Sigmoid colon (tissue), 7 donors: ENCODE data around the gene NCKAP5. TPM values are rescaled to one million over a fixed set of nuclear protein-coding genes. Genes with fewer than 3 reads are reported as not detected.

ENCODE experiments used
- DNase-seq: peaks from one replicate; pipeline ENCODE4 v3.0.0-alpha.2; 2019
- H3K27ac ChIP-seq, 4 donors: fragments of 200-600 bp; sonication (generic); one replicate each; pipeline ENCODE4 v1.5.1; 2016 to 2019; ENCODE audit warnings: mild to moderate bottlenecking in 1 of 4
- H3K27me3 ChIP-seq, 3 donors: fragments of 200-600 bp; sonication (generic); one replicate each; pipeline ENCODE4 v1.5.1; 2019; ENCODE audit warnings: mild to moderate bottlenecking in 1 of 3
- H3K36me3 ChIP-seq, 4 donors: fragments of 200-600 bp; sonication (generic); one replicate each; pipeline ENCODE4 v1.5.1; 2016 to 2019
- H3K4me1 ChIP-seq, 4 donors: fragments of 200-600 bp; sonication (generic); one replicate each; pipeline ENCODE4 v1.5.1; 2017 to 2019
- H3K4me3 ChIP-seq, 4 donors: fragments of 200-600 bp; sonication (generic); one replicate each; pipeline ENCODE4 v1.5.1; 2017 to 2019; ENCODE audit warnings: mild to moderate bottlenecking in 2 of 4, moderate library complexity in 1 of 4
- H3K9me3 ChIP-seq, 4 donors: fragments of 200-600 bp in 3 of 4; sonication (generic) in 3 of 4; one replicate each; pipeline versions ENCODE4 v1.5.1 to v1.6.1; 2013 to 2019
- EP300 ChIP-seq, 4 donors: sonication (generic); formaldehyde crosslinking; IDR thresholded peaks; one replicate each; pipeline ENCODE4 v1.6.1; 2017; ENCODE audit warnings: antibody characterized with exemption in 4 of 4
- POLR2A ChIP-seq, 2 donors: fragments of 450-650 bp; IDR thresholded peaks; one replicate each; pipeline ENCODE4 v1.6.1; 2016; ENCODE audit warnings: antibody characterized with exemption in 2 of 2, mild to moderate bottlenecking in 2 of 2, moderate library complexity in 2 of 2
- POLR2AphosphoS5 ChIP-seq, 4 donors: sonication (generic); formaldehyde crosslinking; IDR thresholded peaks; one replicate each; pipeline ENCODE4 v1.6.1; 2017; ENCODE audit warnings: antibody characterized with exemption in 4 of 4
- WGBS, 2 donors: extraction: QIAGEN DNeasy Blood & Tissue Kit; methylation state at CpG; one replicate each; pipeline ENCODE4 v1.1.7; 2013; 5-methylcytosine and 5-hydroxymethylcytosine counted together
- intact Hi-C: fragments of 100-400 bp; cut with DNase I; formaldehyde crosslinking; loops from one replicate; pipeline ENCODE4 v1.15.1; 2023
- polyA plus RNA-seq, 3 donors: library from polyadenylated mRNA; stranded (reverse); fragments of 200-250 nt; gene quantifications; one replicate each; pipeline ENCODE4 v1.2.3, GENCODE V29; 2013
- total RNA-seq, 4 donors: library from RNA; depleted of rRNA; stranded (reverse); fragments of >200 nt; gene quantifications; one replicate each; pipeline ENCODE4 v1.1.0, GENCODE V29; 2016
- TF ChIP-seq, protein P1 (sequence below), 4 experiments: fragments of 450-650 bp in 3 of 4; fragments of 200-600 bp in 1 of 4; IDR thresholded peaks; one replicate each; pipeline ENCODE4 v1.5.1; 2016 to 2019; ENCODE audit warnings: antibody characterized with exemption in 4 of 4, mild to moderate bottlenecking in 3 of 4, moderate library complexity in 2 of 4
- donor health status: healthy with polysubstance abuse.
- donor health status: Bipolar disorder and iron deficiency.
- donor health status: healthy.

Gene NCKAP5
- total and polyA plus RNA-seq, 7 donors = under 0.01 to 3.7 (median 0.60) TPM

GRCh38 chr2:133483181-133483580, 85.1 kb downstream of the NCKAP5 start:
- no peaks in the 10 kb centered on the region for H3K36me3 ChIP-seq
- no peak overlapping the region for H3K27ac ChIP-seq
- H3K27me3 ChIP-seq = no peaks in the 10 kb centered on the region
- H3K4me3 ChIP-seq = no peak overlapping the region
- TF ChIP-seq, protein P1, sequence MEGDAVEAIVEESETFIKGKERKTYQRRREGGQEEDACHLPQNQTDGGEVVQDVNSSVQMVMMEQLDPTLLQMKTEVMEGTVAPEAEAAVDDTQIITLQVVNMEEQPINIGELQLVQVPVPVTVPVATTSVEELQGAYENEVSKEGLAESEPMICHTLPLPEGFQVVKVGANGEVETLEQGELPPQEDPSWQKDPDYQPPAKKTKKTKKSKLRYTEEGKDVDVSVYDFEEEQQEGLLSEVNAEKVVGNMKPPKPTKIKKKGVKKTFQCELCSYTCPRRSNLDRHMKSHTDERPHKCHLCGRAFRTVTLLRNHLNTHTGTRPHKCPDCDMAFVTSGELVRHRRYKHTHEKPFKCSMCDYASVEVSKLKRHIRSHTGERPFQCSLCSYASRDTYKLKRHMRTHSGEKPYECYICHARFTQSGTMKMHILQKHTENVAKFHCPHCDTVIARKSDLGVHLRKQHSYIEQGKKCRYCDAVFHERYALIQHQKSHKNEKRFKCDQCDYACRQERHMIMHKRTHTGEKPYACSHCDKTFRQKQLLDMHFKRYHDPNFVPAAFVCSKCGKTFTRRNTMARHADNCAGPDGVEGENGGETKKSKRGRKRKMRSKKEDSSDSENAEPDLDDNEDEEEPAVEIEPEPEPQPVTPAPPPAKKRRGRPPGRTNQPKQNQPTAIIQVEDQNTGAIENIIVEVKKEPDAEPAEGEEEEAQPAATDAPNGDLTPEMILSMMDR (IDR thresholded peaks at IDR 0.05) = no peak
- no peak for TF ChIP-seq POLR2AphosphoS5 (IDR thresholded peaks at IDR 0.05)
- no peak for TF ChIP-seq EP300 (IDR thresholded peaks at IDR 0.05)
- TF ChIP-seq POLR2A (IDR thresholded peaks at IDR 0.05) = no peak
- intact Hi-C loops = no loop called here
- no peaks in the 10 kb centered on the region for H3K4me1 ChIP-seq
- H3K9me3 ChIP-seq = no peaks in the 10 kb centered on the region
- no peak for DNase-seq

GRCh38 chr2:133480707-133481429, 87.4 kb downstream of the NCKAP5 start:
- intact Hi-C loops = no loop called here
- H3K4me1 ChIP-seq = no peaks in the 10 kb centered on the region
- no peak overlapping the region for H3K4me3 ChIP-seq
- H3K36me3 ChIP-seq = no peaks in the 10 kb centered on the region
- no peak for DNase-seq
- WGBS, 2 donors = 59 to 80% methylated on average over 7 of the region's 7 CpGs
- no peaks in the 10 kb centered on the region for H3K27me3 ChIP-seq
- no peak overlapping the region for H3K27ac ChIP-seq
- no peaks in the 10 kb centered on the region for H3K9me3 ChIP-seq
- TF ChIP-seq, protein P1 (IDR thresholded peaks at IDR 0.05) = no peak
- no peak for TF ChIP-seq EP300 (IDR thresholded peaks at IDR 0.05)
- no peak for TF ChIP-seq POLR2A (IDR thresholded peaks at IDR 0.05)
- TF ChIP-seq POLR2AphosphoS5 (IDR thresholded peaks at IDR 0.05) = no peak

DNA sequence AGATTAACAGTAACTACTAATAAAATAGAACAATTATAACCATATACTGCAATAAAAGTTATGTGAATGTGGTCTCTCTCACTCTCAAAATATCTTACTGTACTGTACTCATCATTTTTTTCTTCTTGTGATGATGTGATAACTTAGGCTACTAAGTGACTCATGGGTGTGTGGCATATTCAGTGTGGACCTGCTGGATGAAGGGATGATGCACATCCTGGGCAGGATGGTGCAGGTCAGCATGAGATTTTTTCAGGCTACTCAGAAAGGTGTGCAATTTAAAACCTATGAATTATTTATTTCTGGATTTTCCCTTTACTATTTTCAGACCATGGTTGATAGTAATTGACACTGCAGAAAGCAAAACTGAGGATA, 90.7 kb downstream of the NCKAP5 start:
- Histone ChIP-seq H3K27me3 (no peaks in the 10 kb centered on the region), H3K4me1 (no peaks in the 10 kb centered on the region), H3K27ac (no peak overlapping the region), H3K36me3 (no peaks in the 10 kb centered on the region), H3K9me3 (no peaks in the 10 kb centered on the region), H3K4me3 (no peak overlapping the region)
- intact Hi-C loops = no loop called here
- TF ChIP-seq POLR2A (IDR thresholded peaks at IDR 0.05) (no peak), EP300 (IDR thresholded peaks at IDR 0.05) (no peak), POLR2AphosphoS5 (IDR thresholded peaks at IDR 0.05) (no peak)
- TF ChIP-seq, protein P1 (IDR thresholded peaks at IDR 0.05) = no peak
- no peak for DNase-seq

DNA sequence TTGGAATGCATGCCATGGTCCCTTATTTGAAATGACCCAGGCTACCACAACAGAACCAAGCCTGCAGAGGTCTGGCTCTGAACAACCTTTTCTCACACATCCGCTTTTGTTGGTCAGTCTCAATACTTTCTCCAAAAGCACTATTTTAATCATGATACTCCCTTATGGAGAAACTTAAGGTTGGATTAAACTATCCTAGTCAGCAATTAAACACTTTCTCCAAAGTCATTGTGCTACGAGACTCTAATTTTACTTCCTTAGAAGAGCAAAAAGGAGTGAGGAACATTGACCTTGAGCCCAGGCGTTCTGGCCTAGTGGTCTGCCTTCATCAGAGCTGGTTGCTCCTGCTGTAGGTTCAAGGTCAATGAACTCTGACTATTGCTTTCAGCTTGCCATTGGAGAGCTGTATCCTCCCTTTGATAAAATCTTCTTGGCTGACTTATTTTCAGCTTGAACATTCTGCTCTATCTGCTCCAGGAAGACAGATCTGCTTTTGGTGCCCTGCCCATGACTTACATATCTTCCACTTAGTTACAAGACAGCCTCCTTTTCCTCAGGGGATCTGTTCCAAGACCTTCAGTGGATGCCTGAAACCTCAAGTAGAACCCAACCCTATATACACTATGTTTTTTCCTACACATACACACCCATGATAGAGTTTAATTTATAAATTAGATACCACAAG, 91.2 kb downstream of the NCKAP5 start:
- Histone ChIP-seq H3K27ac (no peak overlapping the region), H3K9me3 (no peaks in the 10 kb centered on the region), H3K4me3 (no peak overlapping the region), H3K36me3 (no peaks in the 10 kb centered on the region), H3K27me3 (no peaks in the 10 kb centered on the region), H3K4me1 (no peaks in the 10 kb centered on the region)
- DNase-seq = no peak
- WGBS, 2 donors = 87 to 90% methylated on average over 3 of the region's 3 CpGs
- TF ChIP-seq, protein P1 (IDR thresholded peaks at IDR 0.05) = no peak
- TF ChIP-seq EP300 (IDR thresholded peaks at IDR 0.05) (no peak), POLR2A (IDR thresholded peaks at IDR 0.05) (no peak), POLR2AphosphoS5 (IDR thresholded peaks at IDR 0.05) (no peak)
- intact Hi-C loops = no loop called here
